ENCODE measurements around the gene GPN2.

Gene GPN2

GRCh38 chr1:26856604-26857469 is 33.2 kb downstream of the GPN2 start:
- TF ChIP-seq GATA2 (IDR thresholded peaks at IDR 0.05; ENCODE audit: low read depth, low read length) (no peak), GATA3 (IDR thresholded peaks at IDR 0.05; ENCODE audit: low read depth, low read length) (no peak)

GRCh38 chr1:26856181-26856580 is 33.9 kb downstream of the GPN2 start:
- TF ChIP-seq GATA3 (IDR thresholded peaks at IDR 0.05; ENCODE audit: low read depth, low read length) (no peak), GATA2 (IDR thresholded peaks at IDR 0.05; ENCODE audit: low read depth, low read length) (no peak)

- TF ChIP-seq GATA3 (IDR thresholded peaks at IDR 0.05; ENCODE audit: low read depth, low read length) (no peak), GATA2 (IDR thresholded peaks at IDR 0.05; ENCODE audit: low read depth, low read length) (no peak)
Measured at GRCh38 chr1:26855636-26856035, 34.4 kb downstream of the GPN2 start.

GRCh38 chr1:26854906-26855305 is 35.2 kb downstream of the GPN2 start:
- no peak for TF ChIP-seq GATA3 (IDR thresholded peaks at IDR 0.05; ENCODE audit: low read depth, low read length)
- TF ChIP-seq GATA2 (IDR thresholded peaks at IDR 0.05; ENCODE audit: low read depth, low read length) = no peak

GRCh38 chr1:26853600-26853999 is 36.5 kb downstream of the GPN2 start:
- TF ChIP-seq GATA2 (IDR thresholded peaks at IDR 0.05; ENCODE audit: low read depth, low read length) (no peak), GATA3 (IDR thresholded peaks at IDR 0.05; ENCODE audit: low read depth, low read length) (no peak)

GRCh38 chr1:26853156-26853555 is 36.9 kb downstream of the GPN2 start:
- TF ChIP-seq GATA2 (IDR thresholded peaks at IDR 0.05; ENCODE audit: low read depth, low read length) (no peak), GATA3 (IDR thresholded peaks at IDR 0.05; ENCODE audit: low read depth, low read length) (no peak)

GRCh38 chr1:26852701-26853100 is 37.4 kb downstream of the GPN2 start:
- TF ChIP-seq GATA2 (IDR thresholded peaks at IDR 0.05; ENCODE audit: low read depth, low read length) (no peak), GATA3 (IDR thresholded peaks at IDR 0.05; ENCODE audit: low read depth, low read length) (no peak)

GRCh38 chr1:26851106-26851684 is 38.9 kb downstream of the GPN2 start:
- TF ChIP-seq GATA3 (IDR thresholded peaks at IDR 0.05; ENCODE audit: low read depth, low read length) (no peak), GATA2 (IDR thresholded peaks at IDR 0.05; ENCODE audit: low read depth, low read length) (no peak)

GRCh38 chr1:26848941-26849774 is 40.9 kb downstream of the GPN2 start:
- no peak for TF ChIP-seq GATA2 (IDR thresholded peaks at IDR 0.05; ENCODE audit: low read depth, low read length)
- no peak for TF ChIP-seq GATA3 (IDR thresholded peaks at IDR 0.05; ENCODE audit: low read depth, low read length)

- no peak for TF ChIP-seq GATA3 (IDR thresholded peaks at IDR 0.05; ENCODE audit: low read depth, low read length)
- no peak for TF ChIP-seq GATA2 (IDR thresholded peaks at IDR 0.05; ENCODE audit: low read depth, low read length)
Measured at GRCh38 chr1:26848499-26848898, 41.6 kb downstream of the GPN2 start.

GRCh38 chr1:26844424-26845196 is 45.5 kb downstream of the GPN2 start:
- no peak for TF ChIP-seq GATA3 (IDR thresholded peaks at IDR 0.05; ENCODE audit: low read depth, low read length)
- no peak for TF ChIP-seq GATA2 (IDR thresholded peaks at IDR 0.05; ENCODE audit: low read depth, low read length)

GRCh38 chr1:26839779-26840178 is 50.3 kb downstream of the GPN2 start:
- TF ChIP-seq GATA3 (IDR thresholded peaks at IDR 0.05; ENCODE audit: low read depth, low read length) (no peak), GATA2 (IDR thresholded peaks at IDR 0.05; ENCODE audit: low read depth, low read length) (no peak)

- TF ChIP-seq GATA3 (IDR thresholded peaks at IDR 0.05; ENCODE audit: low read depth, low read length) (no peak), GATA2 (IDR thresholded peaks at IDR 0.05; ENCODE audit: low read depth, low read length) (no peak)
Measured at GRCh38 chr1:26839339-26839722, 50.8 kb downstream of the GPN2 start.

All from SH-SY5Y (cell line).